HG02938 (cell line): ENCODE measurements around the gene GPX4.

Experiments
- ATAC-seq: cut with Tn5 transposase; IDR thresholded peaks from one replicate; pipeline ENCODE4 v1.9.1; 2021; ENCODE audit warnings: mild to moderate bottlenecking, moderate library complexity; ENCODE audit not compliant: unreplicated experiment

Gene GPX4

DNA sequence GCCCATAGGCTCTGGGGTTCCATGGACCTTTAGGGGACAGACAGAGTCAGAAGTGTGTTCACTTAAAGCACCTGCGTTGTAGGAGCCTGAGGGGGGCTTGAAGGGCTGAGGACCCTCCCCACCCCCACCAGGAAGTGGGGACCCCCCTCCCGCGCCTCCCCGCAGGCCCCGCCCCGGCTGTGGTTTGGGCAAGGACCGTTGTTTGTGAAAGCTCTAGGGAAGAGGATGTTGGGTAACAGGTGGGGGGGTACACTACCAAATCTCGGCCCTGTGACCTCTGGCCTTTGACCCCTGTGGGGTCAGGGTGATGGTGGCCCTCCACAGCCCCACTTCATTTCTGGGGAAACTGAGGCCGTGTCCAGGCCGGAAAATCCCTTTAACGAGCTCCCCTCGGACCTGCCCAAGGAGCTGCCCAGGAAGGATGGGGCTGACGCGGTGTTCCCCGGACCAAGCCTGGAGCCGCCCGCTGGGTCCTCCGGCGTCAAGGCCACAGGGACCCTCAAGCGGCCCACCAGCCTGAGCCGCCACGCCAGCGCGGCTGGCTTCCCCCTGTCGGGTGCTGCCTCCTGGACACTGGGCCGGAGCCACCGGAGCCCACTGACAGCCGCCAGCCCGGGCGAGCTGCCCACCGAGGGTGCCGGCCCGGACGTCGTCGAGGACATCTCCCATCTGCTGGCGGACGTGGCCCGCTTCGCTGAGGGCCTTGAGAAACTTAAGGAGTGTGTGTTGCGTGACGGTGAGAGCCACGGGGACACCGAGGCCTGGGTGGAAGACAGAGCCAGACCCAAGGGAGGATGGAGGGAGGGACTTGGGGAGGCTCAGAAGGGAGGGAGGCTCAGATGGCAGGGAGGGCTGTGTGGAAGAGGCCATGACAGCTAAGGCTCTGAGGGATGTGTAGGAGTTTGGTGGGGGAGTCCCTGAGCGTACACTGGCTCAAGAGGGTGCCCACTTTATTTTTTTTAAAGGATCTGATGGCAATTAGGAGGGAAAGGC, 35.5 kb upstream of the GPX4 start:
- ATAC-seq = no peak

DNA sequence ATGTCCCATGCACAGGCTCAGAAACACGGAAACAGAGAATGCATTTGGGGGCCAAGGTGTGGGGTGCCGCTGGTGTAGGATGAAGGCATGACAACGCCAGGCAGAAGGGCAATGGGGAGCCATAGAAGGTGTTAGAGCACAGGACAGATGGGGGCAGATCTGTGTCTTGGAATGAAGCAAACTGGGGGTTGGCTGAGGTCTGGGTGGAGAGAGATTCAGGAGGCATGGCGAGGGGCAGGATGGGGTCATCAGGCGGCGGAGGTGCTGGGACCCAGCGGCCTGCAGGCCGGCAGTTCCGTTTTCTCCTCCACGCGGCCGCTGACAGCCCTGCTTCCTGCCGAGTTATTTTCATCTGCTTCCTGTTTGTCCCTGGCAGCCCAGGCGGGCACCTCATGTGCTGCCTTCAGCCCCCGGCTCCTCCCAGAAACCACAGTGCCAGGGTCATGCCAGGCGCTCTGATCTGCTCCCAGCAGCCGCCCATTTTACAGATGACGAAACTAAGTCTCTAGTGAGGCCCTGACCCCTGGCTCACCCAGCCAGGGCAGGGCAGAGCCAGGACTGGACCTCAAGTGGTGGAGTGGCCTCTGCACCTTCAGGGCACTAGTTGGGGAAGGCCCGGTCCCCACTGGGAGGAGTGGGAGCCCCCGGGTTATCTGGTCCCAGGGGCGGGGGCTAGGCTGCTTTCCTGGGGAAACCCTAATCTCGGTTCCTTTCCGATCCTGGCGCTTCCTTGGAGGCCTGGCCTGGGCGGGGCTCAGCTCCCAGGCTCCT, 34.6 kb upstream of the GPX4 start:
- ATAC-seq = no peak

DNA sequence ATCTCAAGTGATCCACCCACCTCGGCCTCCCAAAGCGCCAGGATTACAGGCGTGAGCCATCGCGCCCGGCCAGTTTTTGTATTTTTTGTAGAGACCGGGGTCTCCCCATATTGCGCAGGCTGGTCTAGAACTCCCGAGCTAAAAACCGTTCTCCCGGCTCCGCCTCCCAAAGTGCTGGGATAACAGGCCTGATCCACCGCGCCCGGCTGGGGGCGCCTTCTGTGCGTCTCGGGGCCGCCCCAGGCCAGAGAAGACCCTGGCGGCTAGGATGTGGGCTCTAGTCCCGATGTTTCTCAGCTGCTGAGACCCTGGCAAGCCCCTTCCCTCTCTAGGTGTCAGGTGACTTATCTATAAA, 33.2 kb upstream of the GPX4 start:
- no peak for ATAC-seq

DNA sequence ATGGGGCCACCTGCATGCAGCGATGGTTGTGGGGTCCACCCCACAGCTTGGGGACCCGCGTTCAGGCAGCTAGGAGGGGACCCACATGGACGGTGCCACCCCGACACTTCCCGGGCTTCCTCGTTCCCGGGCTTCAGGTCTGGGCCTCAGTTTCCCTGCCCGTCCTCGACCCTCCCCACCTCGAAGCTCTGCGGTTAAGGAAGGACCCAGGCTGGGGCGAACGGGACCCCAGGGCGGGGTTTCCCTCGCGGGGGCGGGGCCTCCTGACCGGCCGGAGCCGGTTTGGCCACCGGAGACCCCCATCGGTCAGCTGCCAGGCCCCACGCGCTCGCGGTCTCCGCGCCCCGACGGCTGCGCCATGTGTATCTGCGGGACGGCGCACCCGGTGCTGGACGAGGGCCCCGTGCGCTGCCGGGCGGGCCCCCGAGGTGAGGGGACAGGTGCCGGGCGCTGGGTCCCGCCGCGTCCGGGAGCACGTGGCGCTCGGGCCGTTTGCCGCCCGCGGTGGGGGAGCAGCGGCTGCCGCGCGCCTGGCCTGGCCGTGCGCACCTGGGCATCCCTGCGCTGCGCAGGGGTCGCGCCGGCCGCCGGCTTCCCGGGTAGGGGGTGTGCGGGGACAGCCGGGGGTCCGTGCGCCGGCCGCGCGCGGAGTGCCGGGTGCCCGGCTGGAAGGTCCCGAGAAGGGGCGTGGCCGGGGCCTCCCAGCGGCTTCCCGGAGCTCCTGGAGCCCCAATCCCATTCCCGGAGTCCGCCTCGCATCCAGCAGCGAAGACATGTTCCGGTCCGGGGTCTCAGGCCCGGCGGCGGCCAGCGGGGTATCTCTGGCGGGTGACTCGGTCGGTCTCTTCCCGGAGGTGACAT, 32.6 kb upstream of the GPX4 start:
- no peak for ATAC-seq

DNA sequence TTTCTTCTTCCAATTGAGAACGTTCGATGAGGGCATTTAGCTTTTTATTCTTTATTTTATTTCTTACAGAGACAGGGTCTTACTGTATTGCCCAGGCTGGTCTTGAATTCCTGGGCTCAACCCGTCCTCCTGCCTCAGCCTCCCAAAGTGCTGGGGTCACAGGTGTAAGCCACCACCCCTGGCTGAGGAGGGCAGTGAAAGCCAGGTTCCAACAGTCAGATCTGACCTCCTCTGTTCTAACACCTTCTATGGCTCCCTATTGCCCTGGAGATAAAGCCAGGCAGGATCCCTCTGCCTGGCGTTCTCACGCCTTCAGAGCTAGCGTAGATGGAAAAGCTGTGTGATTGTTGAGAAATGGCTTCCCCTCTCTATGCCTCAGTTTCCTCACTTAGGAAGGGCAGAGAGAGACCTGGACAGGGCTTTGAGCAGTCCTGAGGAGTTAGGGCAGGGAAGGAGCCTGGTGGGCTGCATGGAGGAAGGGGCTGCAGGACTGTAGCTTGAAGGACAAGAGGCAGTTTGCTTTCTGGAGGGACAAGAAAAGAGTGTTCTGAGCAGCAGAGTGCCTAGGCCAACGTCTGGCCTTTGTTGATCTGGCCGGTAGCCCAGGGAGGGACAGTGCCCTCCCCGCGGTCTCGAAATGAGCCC, 31.3 kb upstream of the GPX4 start:
- no peak for ATAC-seq

DNA sequence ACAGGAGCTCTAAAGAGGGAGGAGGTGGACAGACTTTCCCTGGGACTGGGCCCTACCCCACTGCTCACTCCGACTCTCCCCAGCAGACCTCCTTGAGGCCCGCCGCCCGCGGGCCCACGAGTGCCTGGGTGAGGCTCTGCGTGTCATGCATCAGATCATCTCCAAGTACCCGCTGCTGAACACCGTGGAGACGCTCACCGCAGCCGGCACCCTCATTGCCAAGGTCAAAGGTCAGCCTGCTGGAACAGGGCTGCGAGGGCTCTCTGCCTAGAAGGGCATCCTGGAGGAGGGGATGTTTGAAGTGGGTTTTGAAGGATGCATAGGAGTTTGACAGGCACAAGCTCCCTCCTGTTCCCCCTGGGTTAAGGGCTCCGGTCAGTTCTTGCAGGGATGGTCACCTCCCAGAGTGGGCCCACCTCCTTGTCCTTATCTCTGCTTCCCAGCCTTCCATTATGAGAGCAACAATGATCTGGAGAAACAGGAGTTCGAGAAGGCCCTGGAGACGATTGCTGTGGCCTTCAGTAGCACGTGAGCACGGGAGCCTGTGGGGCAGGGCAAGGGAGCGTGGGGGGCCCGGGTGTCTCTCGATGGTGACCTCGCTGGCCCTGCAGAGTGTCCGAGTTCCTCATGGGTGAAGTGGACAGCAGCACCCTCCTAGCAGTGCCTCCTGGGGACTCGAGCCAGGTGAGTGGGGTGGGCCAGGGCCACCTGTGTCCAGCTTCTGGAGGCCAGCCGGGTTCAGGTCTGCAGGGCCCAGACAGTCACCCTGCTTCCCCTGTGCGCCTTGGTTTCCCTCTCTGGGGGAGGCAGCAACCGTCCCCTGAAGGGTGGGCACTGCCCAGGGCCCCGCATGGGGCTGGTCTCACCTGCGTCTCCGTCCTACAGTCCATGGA, 30.5 kb upstream of the GPX4 start:
- no peak for ATAC-seq

DNA sequence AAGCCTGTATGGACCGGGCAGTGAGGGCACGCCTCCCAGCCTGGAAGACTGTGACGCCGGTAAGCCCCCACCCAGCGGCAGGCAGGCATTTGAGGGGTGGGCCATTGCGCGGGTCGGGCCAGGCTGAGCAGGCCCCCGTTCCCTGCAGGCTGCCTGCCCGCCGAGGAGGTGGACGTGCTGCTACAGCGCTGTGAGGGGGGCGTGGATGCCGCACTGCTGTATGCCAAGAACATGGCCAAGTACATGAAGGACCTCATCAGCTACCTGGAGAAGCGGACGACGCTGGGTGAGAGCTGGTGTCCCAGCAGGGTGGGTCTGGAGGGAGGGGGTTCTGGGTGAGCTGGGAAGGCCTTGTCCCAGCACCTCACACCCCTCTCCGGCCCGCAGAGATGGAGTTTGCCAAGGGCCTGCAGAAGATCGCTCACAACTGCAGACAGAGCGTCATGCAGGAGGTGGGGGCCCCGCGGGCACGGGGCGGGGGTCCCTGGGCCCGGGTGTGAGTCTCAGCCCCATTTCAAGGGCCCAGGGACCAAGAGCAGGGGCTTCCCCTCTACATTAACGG, 29.8 kb upstream of the GPX4 start:
- no peak for ATAC-seq

DNA sequence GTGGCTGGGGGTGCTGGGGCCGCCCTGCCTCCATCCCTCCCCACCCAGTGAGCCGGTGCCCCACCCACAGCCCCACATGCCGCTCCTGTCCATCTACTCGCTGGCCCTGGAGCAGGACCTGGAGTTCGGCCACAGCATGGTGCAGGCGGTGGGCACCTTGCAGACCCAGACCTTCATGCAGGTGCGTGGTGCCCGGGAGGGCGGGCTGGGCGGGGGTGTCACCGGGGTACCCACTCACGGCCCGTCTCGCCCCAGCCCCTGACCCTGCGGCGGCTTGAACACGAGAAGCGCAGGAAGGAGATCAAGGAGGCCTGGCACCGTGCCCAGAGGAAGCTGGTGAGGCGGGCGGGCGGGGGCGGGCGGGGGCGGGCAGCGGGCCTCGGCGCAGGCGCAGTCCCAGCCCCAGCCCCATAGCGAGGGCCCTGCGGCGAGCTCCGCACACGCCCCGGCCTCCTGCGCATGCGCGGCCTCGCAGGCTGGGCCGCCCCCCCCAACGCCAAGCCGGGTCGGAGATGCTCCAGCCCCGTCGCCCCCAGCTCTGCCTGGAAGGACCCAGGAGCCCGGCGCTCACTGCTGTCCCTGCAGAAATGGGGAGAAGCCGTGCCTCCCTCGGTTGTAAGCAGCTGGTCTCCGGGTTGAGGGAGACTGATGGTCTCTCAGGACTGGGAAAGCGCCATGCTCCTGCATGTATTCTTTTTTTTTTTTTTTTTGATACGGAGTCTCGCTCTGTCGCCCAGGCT, 29.1 kb upstream of the GPX4 start:
- no peak for ATAC-seq

DNA sequence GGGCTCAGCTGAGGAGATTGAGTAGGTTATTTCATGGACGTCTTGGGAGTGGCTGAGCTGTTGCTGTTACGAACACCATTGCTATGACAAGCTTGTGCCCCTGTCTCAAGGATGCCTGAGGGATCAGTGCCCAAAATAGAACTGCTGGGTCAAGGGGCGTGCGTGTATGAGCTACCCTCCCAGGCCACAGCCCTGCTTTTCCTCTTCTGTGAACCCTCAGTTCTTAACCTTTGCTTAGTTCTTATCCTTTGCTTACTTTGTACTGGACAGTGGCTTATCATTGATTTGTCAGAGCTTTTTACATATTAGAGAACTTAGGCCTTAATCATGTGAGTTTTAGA, 27.8 kb upstream of the GPX4 start:
- no peak for ATAC-seq

DNA sequence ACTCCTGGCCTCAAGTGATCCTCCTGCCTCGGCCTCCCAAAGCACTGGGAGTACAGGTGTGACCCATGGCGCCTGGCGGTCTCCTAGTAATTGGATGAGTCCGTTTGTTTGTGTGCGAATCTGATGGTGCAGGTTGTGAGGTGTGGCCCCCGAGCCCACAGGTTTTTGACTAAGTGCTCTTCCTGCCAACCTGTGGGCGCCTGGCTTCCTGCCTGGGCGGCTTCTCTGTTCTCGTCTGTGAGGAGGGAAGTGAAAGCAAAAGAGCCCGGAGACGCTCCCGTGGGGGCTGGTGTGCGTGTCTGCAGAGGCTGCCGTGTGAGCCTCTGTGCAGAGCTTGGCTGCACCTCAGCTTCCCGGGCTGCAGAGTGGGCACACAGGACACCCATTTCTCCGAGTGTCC, 26.8 kb upstream of the GPX4 start:
- no peak for ATAC-seq

DNA sequence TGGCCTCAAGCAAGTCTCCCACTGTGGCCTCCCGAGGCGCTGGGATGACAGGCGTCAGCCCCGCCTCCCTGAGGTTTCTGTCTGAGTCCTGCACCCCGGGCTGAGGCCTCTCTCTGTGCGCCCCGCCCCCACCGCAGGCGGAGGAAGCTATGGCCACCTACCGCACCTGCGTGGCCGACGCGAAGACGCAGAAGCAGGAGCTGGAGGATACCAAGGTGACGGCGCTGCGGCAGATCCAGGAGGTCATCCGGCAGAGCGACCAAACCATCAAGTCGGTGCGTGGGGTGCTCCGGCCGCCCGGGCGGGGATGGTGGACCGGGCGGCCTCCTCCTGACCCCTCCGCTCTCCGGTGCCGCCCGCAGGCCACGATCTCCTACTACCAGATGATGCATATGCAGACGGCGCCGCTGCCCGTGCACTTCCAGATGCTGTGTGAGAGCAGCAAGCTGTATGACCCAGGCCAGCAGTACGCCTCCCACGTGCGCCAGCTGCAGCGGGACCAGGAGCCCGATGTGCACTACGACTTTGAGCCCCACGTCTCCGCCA, 24.2 kb upstream of the GPX4 start:
- no peak for ATAC-seq

DNA sequence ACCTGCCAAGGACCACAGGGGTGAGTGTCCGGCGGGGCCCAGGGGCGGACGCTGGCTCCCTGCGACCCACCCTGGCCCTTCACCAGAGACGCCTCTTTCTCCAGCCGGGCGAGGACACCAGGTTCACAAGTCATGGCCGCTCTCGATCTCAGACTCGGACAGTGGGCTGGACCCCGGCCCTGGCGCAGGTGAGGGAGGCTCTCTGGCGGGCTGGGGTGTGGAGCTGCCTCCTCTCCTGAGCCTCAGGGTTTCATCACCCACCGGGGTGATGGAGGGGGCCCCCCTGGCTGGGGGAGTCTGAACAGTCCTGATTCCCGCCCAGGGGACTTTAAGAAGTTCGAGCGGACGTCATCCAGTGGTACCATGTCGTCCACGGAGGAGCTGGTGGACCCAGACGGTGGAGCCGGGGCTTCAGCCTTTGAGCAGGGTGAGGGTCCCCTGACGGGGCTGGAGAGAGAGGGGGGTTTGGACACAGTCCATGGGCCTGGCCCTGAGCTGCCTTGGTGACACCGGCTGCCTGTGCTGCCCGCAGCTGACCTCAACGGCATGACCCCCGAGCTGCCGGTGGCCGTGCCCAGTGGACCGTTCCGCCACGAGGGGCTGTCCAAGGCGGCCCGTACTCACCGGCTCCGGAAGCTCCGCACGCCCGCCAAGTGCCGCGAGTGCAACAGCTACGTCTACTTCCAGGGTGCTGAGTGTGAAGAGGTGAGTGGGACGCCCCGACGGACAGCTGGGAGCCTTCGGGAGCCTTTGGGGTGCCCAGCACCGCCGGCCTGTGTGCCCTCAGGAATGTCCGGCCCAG, 23.2 kb upstream of the GPX4 start:
- ATAC-seq = no peak

DNA sequence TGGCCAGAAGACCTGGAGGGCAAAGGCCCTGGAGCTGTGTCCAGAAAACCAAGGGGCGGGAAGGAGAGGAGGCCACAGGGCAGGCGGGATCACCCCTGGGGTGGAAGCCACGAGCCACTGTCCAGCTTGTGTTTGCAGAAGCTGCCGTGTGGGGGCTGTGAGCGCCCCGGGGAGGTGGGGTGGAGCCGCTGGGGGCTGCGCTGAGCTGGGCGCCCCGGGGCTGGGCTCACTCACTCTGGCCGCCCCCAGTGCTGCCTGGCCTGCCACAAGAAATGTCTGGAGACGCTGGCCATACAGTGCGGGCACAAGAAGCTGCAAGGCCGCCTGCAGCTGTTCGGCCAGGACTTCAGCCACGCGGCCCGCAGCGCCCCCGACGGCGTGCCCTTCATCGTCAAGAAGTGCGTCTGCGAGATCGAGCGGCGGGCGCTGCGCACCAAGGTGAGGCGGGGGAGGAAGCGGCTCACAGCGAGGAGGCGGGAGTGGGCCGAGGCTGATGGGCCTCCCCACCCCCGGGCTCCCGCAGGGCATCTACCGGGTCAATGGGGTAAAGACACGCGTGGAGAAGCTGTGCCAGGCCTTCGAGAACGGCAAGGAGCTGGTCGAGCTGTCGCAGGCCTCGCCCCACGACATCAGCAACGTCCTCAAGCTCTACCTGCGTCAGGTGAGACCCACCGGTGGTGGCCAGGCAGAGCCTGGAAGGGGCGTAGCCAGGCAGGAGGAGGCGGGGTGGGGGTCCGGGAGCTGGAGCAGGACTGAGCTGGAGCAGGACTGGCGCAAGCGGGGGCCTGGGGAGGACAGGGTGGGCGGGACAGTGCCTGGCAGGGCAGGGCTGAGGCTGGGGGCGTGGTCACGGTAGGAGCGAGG, 22.3 kb upstream of the GPX4 start:
- no peak for ATAC-seq

DNA sequence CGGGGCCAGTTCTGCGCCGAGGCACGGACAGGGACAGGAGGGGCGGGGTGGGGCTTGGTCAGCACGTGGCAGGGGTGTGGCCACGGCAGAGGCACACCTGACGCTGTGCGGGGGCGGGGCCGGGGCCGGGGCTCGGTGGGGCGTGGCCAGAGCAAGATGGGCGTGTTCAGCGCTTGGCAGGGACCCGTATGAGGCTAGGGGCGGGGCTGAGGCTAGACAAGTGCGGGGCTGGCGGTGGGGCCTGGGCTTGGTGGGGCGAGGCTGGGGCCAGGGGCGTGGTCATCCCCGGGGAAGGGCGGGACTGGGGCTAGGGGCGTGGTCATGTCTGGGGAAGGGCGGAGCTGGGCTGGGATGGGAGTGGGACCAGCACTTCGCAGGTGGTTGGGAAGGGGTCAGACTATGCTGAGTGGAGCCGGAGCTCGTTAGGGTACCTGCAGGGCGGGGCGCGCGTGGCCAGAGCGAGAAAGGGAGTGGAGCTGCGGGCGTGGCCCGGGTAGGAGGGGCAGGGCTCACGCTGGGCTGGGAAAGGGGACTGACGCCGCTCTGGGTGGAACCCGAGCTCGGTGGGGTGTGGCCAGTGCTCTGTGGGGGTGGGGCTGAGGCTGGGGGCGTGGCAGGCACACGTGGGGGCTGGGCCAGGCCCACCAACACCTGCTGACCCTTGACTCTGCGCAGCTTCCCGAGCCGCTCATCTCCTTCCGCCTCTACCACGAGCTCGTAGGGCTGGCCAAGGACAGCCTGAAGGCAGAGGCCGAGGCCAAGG, 21.4 kb upstream of the GPX4 start:
- ATAC-seq = no peak

DNA sequence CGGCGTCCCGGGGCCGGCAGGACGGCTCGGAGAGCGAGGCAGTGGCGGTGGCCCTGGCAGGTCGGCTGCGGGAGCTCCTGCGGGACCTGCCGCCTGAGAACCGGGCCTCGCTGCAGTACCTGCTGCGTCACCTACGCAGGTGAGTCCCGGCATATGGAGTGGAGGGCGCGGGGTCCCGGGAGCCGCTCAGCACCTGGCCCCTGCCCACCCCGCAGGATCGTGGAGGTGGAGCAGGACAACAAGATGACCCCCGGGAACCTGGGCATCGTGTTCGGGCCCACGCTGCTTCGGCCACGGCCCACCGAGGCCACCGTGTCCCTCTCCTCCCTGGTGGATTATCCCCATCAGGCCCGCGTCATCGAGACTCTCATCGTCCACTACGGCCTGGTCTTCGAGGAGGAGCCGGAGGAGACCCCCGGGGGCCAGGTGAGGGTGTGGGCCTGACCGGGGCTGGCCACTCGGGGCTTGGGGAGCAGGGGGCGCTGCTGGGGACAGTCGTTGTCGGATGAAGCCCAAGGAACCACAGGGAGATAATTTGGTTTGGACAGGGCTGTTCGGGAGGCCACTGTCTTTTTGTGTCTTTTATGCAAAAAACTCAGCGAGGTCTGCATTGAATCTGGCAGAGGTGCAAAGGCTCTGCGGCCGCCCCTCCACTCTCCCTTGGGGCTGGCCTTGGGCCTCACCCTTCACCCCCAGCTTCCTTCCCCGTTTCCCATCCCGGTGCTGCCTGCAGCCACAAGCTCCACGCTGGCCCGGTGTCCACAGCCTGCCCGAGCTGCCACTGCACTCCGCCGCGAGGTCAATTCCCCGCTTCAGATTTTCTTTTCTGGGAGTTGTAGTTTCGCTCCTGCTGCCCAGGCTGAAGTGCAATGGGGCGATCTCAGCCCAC, 20.6 kb upstream of the GPX4 start:
- no peak for ATAC-seq
